HEK293 (cell line): ENCODE data around the gene ZNF576.
A peak's percentile ranks its signal among the peaks of the same experiment; 100 is the strongest.

Experiments
- GLI2 ChIP-seq: fragments of 450-650 bp; formaldehyde crosslinking; IDR thresholded peaks from 2 replicates; pipeline ENCODE4; 2017; ENCODE audit warnings: missing biosample characterization, missing genetic modification characterization, low read depth, borderline replicate concordance
- HOXD13 ChIP-seq: sonication (generic); formaldehyde crosslinking; IDR thresholded peaks from 2 replicates; pipeline ENCODE4 v1.8.0; 2022; ENCODE audit warnings: missing genetic modification reagents, borderline replicate concordance
- IKZF3 ChIP-seq: fragments of 450-650 bp; IDR thresholded peaks from 2 replicates; pipeline ENCODE4 v1.5.0; 2018; ENCODE audit warnings: missing biosample characterization, mild to moderate bottlenecking, missing genetic modification characterization, moderate library complexity
- KLF7 ChIP-seq: fragments of 450-650 bp; formaldehyde crosslinking; IDR thresholded peaks from 2 replicates; pipeline ENCODE4 v1.5.1; 2016; ENCODE audit warnings: missing biosample characterization, missing genetic modification characterization, borderline replicate concordance
- KLF8 ChIP-seq: fragments of 450-650 bp; formaldehyde crosslinking; IDR thresholded peaks from 2 replicates; pipeline ENCODE4 v1.5.1; 2016; ENCODE audit warnings: missing biosample characterization, missing genetic modification characterization
- OSR2 ChIP-seq: fragments of 450-650 bp; formaldehyde crosslinking; IDR thresholded peaks from 2 replicates; pipeline ENCODE4 v1.5.1; 2016; ENCODE audit warnings: missing biosample characterization, missing genetic modification characterization
- SCRT2 ChIP-seq: fragments of 450-650 bp; formaldehyde crosslinking; IDR thresholded peaks from 2 replicates; pipeline ENCODE4 v1.5.1; 2016; ENCODE audit warnings: missing biosample characterization, missing genetic modification characterization
- TSHZ1 ChIP-seq: fragments of 450-650 bp; formaldehyde crosslinking; IDR thresholded peaks from 2 replicates; pipeline ENCODE4 v1.5.1; 2016; ENCODE audit warnings: missing biosample characterization, missing genetic modification characterization, borderline replicate concordance
- ZBTB17 ChIP-seq: fragments of 450-650 bp; formaldehyde crosslinking; IDR thresholded peaks from 2 replicates; pipeline ENCODE4 v1.5.1; 2016; ENCODE audit warnings: missing biosample characterization, missing genetic modification characterization
- ZBTB20 ChIP-seq: fragments of 450-650 bp; formaldehyde crosslinking; IDR thresholded peaks from 2 replicates; pipeline ENCODE4 v1.5.1; 2016; ENCODE audit warnings: missing biosample characterization, missing genetic modification characterization
- ZBTB6 ChIP-seq: fragments of 450-650 bp; formaldehyde crosslinking; IDR thresholded peaks from 2 replicates; pipeline ENCODE4 v1.5.1; 2017; ENCODE audit warnings: missing biosample characterization, missing genetic modification characterization
- ZFHX2 ChIP-seq: fragments of 450-650 bp; formaldehyde crosslinking; conservative IDR thresholded peaks from 2 replicates; pipeline ENCODE4 v1.5.1; 2016; ENCODE audit warnings: missing biosample characterization, missing genetic modification characterization
- ZNF10 ChIP-seq: fragments of 450-650 bp; formaldehyde crosslinking; IDR thresholded peaks from 2 replicates; pipeline ENCODE4 v1.5.1; 2017; ENCODE audit warnings: missing biosample characterization, missing genetic modification characterization
- ZNF133 ChIP-seq: fragments of 450-650 bp; formaldehyde crosslinking; IDR thresholded peaks from 2 replicates; pipeline ENCODE4 v1.5.1; 2016; ENCODE audit warnings: missing biosample characterization, missing genetic modification characterization
- ZNF24 ChIP-seq: fragments of 450-650 bp; formaldehyde crosslinking; IDR thresholded peaks from 2 replicates; pipeline ENCODE4 v1.5.1; 2016; ENCODE audit warnings: missing biosample characterization, missing genetic modification characterization
- ZNF324 ChIP-seq: fragments of 450-650 bp; formaldehyde crosslinking; IDR thresholded peaks from 2 replicates; pipeline ENCODE4 v1.5.1; 2016; ENCODE audit warnings: missing biosample characterization, missing genetic modification characterization
- ZNF335 ChIP-seq: fragments of 450-650 bp; formaldehyde crosslinking; conservative IDR thresholded peaks from 2 replicates; pipeline ENCODE4 v1.5.1; 2016; ENCODE audit warnings: missing biosample characterization, missing genetic modification characterization
- ZNF391 ChIP-seq: fragments of 450-650 bp; formaldehyde crosslinking; IDR thresholded peaks from 2 replicates; pipeline ENCODE4 v1.5.1; 2016; ENCODE audit warnings: low read depth, missing biosample characterization, missing genetic modification characterization, borderline replicate concordance
- ZNF394 ChIP-seq: fragments of 450-650 bp; formaldehyde crosslinking; IDR thresholded peaks from 2 replicates; pipeline ENCODE4 v1.5.1; 2016; ENCODE audit warnings: missing biosample characterization, missing genetic modification characterization, mild to moderate bottlenecking, moderate library complexity, borderline replicate concordance
- ZNF416 ChIP-seq: fragments of 450-650 bp; formaldehyde crosslinking; IDR thresholded peaks from 2 replicates; pipeline ENCODE4 v1.5.1; 2016; ENCODE audit warnings: missing biosample characterization, missing genetic modification characterization
- ZNF48 ChIP-seq: fragments of 450-650 bp; formaldehyde crosslinking; IDR thresholded peaks from 2 replicates; pipeline ENCODE4 v1.5.1; 2016; ENCODE audit warnings: missing biosample characterization, missing genetic modification characterization
- ZNF501 ChIP-seq: fragments of 450-650 bp; formaldehyde crosslinking; IDR thresholded peaks from 2 replicates; pipeline ENCODE4 v1.5.1; 2016; ENCODE audit warnings: missing biosample characterization, missing genetic modification characterization
- ZNF513 ChIP-seq: fragments of 450-650 bp; IDR thresholded peaks from 2 replicates; pipeline ENCODE4 v1.5.1; 2018; ENCODE audit warnings: missing biosample characterization, missing genetic modification characterization
- ZNF792 ChIP-seq: fragments of 450-650 bp; formaldehyde crosslinking; IDR thresholded peaks from 2 replicates; pipeline ENCODE4 v1.5.1; 2016; ENCODE audit warnings: missing biosample characterization, missing genetic modification characterization
- ZNF843 ChIP-seq: fragments of 450-650 bp; formaldehyde crosslinking; IDR thresholded peaks from 2 replicates; pipeline ENCODE4 v1.5.1; 2016; ENCODE audit warnings: missing biosample characterization, missing genetic modification characterization
- TF ChIP-seq, protein P1 (sequence below): fragments of 450-650 bp; formaldehyde crosslinking; optimal IDR thresholded peaks from 2 replicates; pipeline ENCODE3; 2016; ENCODE audit warnings: missing biosample characterization, mild to moderate bottlenecking, missing genetic modification characterization
- TF ChIP-seq, protein P2 (sequence below): fragments of 450-650 bp; formaldehyde crosslinking; IDR thresholded peaks from 2 replicates; pipeline ENCODE4 v1.5.1; 2016; ENCODE audit warnings: missing biosample characterization, missing genetic modification characterization
- TF ChIP-seq, protein P3 (sequence below): fragments of 450-650 bp; formaldehyde crosslinking; IDR thresholded peaks from 2 replicates; pipeline ENCODE4 v1.5.1; 2016; ENCODE audit warnings: missing biosample characterization, missing genetic modification characterization, low read depth
- TF ChIP-seq, protein P4 (sequence below): fragments of 450-650 bp; formaldehyde crosslinking; IDR thresholded peaks from 2 replicates; pipeline ENCODE4 v1.5.1; 2016; ENCODE audit warnings: missing biosample characterization, missing genetic modification characterization

The ZNF576 gene

GRCh38 chr19:43595999-43596841, at the start of gene ZNF576, which contains the start of gene IRGQ (continued):
- TF ChIP-seq ZNF335 (tag by site-specific recombination) = peak; percentile 100
- 0 out of 2 replicates have a peak, but pooled peaks have one; percentile 31 for TF ChIP-seq ZNF513 (tag by site-specific recombination)
- peak; percentile 74 for TF ChIP-seq ZBTB20 (tag by site-specific recombination)
- TF ChIP-seq ZNF394 (tag by site-specific recombination) = peak; percentile 81; the same call in 1 of the 2 replicates
- TF ChIP-seq ZBTB17 (tag by site-specific recombination) = peak; percentile 97
- no peak for TF ChIP-seq HOXD13 (CRISPR knock-in tag)
- peak; percentile 88 for TF ChIP-seq KLF8
- peak; percentile 85 for TF ChIP-seq ZNF501
- TF ChIP-seq ZNF133 (tag by site-specific recombination) = no peak
- peak; percentile 96 for TF ChIP-seq IKZF3
- TF ChIP-seq SCRT2 (tag by site-specific recombination) = peak; percentile 100
- peak; percentile 86; the same call in 1 of the 2 replicates for TF ChIP-seq KLF7 (tag by site-specific recombination)
- TF ChIP-seq, protein P1, sequence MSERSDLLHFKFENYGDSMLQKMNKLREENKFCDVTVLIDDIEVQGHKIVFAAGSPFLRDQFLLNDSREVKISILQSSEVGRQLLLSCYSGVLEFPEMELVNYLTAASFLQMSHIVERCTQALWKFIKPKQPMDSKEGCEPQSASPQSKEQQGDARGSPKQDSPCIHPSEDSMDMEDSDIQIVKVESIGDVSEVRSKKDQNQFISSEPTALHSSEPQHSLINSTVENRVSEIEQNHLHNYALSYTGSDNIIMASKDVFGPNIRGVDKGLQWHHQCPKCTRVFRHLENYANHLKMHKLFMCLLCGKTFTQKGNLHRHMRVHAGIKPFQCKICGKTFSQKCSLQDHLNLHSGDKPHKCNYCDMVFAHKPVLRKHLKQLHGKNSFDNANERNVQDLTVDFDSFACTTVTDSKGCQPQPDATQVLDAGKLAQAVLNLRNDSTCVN (tag by site-specific recombination) = peak; percentile 57
- peak; percentile 90 for TF ChIP-seq OSR2 (tag by site-specific recombination)
- no peak for TF ChIP-seq GLI2 (tag by site-specific recombination)
- TF ChIP-seq ZNF416 = no peak
- no peak for TF ChIP-seq ZNF48 (tag by site-specific recombination)
- TF ChIP-seq, protein P2, sequence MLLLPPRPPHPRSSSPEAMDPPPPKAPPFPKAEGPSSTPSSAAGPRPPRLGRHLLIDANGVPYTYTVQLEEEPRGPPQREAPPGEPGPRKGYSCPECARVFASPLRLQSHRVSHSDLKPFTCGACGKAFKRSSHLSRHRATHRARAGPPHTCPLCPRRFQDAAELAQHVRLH (tag by site-specific recombination) = peak; percentile 99
- peak; percentile 62; the same call in 1 of the 2 replicates for TF ChIP-seq TSHZ1 (tag by site-specific recombination)
- TF ChIP-seq ZNF324 (tag by site-specific recombination) = peak; percentile 98
- 0 out of 2 replicates have a peak, but pooled peaks have one; percentile 70 for TF ChIP-seq ZNF792 (tag by site-specific recombination)
- TF ChIP-seq ZNF24 (tag by site-specific recombination) = peak; percentile 98
- peak; percentile 99 for TF ChIP-seq ZFHX2 (tag by site-specific recombination)
- TF ChIP-seq ZBTB6 (tag by site-specific recombination) = peak; percentile 74; the same call in 1 of the 2 replicates
- peak; percentile 48; the same call in 1 of the 2 replicates for TF ChIP-seq ZNF10 (tag by site-specific recombination)
- TF ChIP-seq, protein P3, sequence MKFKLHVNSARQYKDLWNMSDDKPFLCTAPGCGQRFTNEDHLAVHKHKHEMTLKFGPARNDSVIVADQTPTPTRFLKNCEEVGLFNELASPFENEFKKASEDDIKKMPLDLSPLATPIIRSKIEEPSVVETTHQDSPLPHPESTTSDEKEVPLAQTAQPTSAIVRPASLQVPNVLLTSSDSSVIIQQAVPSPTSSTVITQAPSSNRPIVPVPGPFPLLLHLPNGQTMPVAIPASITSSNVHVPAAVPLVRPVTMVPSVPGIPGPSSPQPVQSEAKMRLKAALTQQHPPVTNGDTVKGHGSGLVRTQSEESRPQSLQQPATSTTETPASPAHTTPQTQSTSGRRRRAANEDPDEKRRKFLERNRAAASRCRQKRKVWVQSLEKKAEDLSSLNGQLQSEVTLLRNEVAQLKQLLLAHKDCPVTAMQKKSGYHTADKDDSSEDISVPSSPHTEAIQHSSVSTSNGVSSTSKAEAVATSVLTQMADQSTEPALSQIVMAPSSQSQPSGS (tag by site-specific recombination) = peak; percentile 99
- peak; percentile 94 for TF ChIP-seq ZNF391 (tag by site-specific recombination)
- TF ChIP-seq ZNF843 = peak; percentile 90
- TF ChIP-seq, protein P4, sequence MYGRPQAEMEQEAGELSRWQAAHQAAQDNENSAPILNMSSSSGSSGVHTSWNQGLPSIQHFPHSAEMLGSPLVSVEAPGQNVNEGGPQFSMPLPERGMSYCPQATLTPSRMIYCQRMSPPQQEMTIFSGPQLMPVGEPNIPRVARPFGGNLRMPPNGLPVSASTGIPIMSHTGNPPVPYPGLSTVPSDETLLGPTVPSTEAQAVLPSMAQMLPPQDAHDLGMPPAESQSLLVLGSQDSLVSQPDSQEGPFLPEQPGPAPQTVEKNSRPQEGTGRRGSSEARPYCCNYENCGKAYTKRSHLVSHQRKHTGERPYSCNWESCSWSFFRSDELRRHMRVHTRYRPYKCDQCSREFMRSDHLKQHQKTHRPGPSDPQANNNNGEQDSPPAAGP (tag by site-specific recombination) = peak; percentile 96
